ENCODE data around the gene HBG2.

DNA sequence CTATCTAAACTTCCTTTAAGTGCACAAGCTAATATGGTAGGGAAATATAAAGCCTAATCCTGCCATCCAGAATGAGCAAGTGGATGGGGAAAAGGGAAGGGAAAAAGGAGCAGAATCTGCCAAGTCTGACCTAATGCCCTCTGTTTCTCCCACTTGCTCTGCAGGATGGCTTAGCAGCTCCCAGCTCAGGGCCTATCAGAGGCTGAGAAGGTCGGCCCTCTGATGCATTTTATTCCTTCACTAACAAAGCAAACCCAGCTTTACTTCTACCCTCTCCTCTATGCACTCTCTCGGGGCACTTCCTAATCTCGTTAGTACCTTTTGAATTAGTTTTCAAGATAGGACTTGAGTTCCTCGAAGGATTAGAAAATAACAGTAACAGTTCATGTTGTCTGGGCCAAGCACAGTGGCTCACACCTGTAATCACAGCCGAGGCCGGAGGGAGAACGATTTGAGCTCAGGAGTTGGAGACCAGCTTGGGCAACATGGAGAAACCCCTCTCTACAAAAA is 44.1 kb downstream of the HBG2 start:
- TF ChIP-seq EP300 (IDR thresholded peaks at IDR 0.05): no peak
- TF ChIP-seq, protein P1, sequence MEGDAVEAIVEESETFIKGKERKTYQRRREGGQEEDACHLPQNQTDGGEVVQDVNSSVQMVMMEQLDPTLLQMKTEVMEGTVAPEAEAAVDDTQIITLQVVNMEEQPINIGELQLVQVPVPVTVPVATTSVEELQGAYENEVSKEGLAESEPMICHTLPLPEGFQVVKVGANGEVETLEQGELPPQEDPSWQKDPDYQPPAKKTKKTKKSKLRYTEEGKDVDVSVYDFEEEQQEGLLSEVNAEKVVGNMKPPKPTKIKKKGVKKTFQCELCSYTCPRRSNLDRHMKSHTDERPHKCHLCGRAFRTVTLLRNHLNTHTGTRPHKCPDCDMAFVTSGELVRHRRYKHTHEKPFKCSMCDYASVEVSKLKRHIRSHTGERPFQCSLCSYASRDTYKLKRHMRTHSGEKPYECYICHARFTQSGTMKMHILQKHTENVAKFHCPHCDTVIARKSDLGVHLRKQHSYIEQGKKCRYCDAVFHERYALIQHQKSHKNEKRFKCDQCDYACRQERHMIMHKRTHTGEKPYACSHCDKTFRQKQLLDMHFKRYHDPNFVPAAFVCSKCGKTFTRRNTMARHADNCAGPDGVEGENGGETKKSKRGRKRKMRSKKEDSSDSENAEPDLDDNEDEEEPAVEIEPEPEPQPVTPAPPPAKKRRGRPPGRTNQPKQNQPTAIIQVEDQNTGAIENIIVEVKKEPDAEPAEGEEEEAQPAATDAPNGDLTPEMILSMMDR (IDR thresholded peaks at IDR 0.05): no peak
